ENCODE results near the gene OLFM2.

The OLFM2 gene

GRCh38 chr19:9875796-9876195 lies 60.5 kb downstream of the OLFM2 start:
- H3K27me3 ChIP-seq, result no peaks in the 10 kb centered on the region
- H3K36me3 ChIP-seq, result no peaks in the 10 kb centered on the region
- no peak overlapping the region for H3K4me3 ChIP-seq
- no peak overlapping the region for H3K27ac ChIP-seq
- DNase-seq, result no peak
- no peak for TF ChIP-seq CTCF (IDR thresholded peaks at IDR 0.05)
- H3K9me3 ChIP-seq, result no peaks in the 10 kb centered on the region
- H3K4me1 ChIP-seq, result no peaks in the 10 kb centered on the region
- intact Hi-C loops (cut with DNase I; ENCODE audit: low total_unique reads), result no loop called here

GRCh38 chr19:9875031-9875627 lies 61.2 kb downstream of the OLFM2 start:
- Histone ChIP-seq H3K27ac (no peak overlapping the region), H3K9me3 (no peaks in the 10 kb centered on the region), H3K27me3 (no peaks in the 10 kb centered on the region), H3K36me3 (no peaks in the 10 kb centered on the region), H3K4me3 (no peak overlapping the region), H3K4me1 (no peaks in the 10 kb centered on the region)
- no peak for DNase-seq
- intact Hi-C loops (cut with DNase I; ENCODE audit: low total_unique reads), result no loop called here
- no peak for TF ChIP-seq CTCF (IDR thresholded peaks at IDR 0.05)

GRCh38 chr19:9872618-9873242 lies 63.6 kb downstream of the OLFM2 start:
- TF ChIP-seq CTCF (IDR thresholded peaks at IDR 0.05), result no peak
- no peaks in the 10 kb centered on the region for H3K36me3 ChIP-seq
- no peak for DNase-seq
- no peaks in the 10 kb centered on the region for H3K9me3 ChIP-seq
- H3K27me3 ChIP-seq, result no peaks in the 10 kb centered on the region
- no peaks in the 10 kb centered on the region for H3K4me1 ChIP-seq
- intact Hi-C loops (cut with DNase I; ENCODE audit: low total_unique reads), result no loop called here
- H3K27ac ChIP-seq, result no peak overlapping the region
- H3K4me3 ChIP-seq, result no peak overlapping the region

- no peaks in the 10 kb centered on the region for H3K36me3 ChIP-seq
- no peaks in the 10 kb centered on the region for H3K27me3 ChIP-seq
- DNase-seq, result no peak
- intact Hi-C loops (cut with DNase I; ENCODE audit: low total_unique reads), result no loop called here
- H3K4me1 ChIP-seq, result no peaks in the 10 kb centered on the region
- H3K9me3 ChIP-seq, result no peaks in the 10 kb centered on the region
- no peak overlapping the region for H3K4me3 ChIP-seq
- no peak overlapping the region for H3K27ac ChIP-seq
- no peak for TF ChIP-seq CTCF (IDR thresholded peaks at IDR 0.05)
Measured at GRCh38 chr19:9871626-9872338, 64.5 kb downstream of the OLFM2 start.

GRCh38 chr19:9868983-9869617 lies 67.2 kb downstream of the OLFM2 start:
- Histone ChIP-seq H3K27ac (no peak overlapping the region), H3K9me3 (no peaks in the 10 kb centered on the region), H3K4me3 (no peak overlapping the region), H3K36me3 (no peaks in the 10 kb centered on the region), H3K27me3 (no peaks in the 10 kb centered on the region), H3K4me1 (no peaks in the 10 kb centered on the region)
- no peak for TF ChIP-seq CTCF (IDR thresholded peaks at IDR 0.05)
- intact Hi-C loops (cut with DNase I; ENCODE audit: low total_unique reads), result no loop called here
- no peak for DNase-seq
